Pons (tissue), 1 donor: ENCODE measurements around the gene ST7.
A peak's percentile ranks its signal among the peaks of the same experiment; 100 is the strongest.

Experiments
- DNase-seq: peaks from one replicate; pipeline ENCODE4 v3.0.0-alpha.2; 2016; ENCODE audit warnings: low spot score

The ST7 gene

DNA sequence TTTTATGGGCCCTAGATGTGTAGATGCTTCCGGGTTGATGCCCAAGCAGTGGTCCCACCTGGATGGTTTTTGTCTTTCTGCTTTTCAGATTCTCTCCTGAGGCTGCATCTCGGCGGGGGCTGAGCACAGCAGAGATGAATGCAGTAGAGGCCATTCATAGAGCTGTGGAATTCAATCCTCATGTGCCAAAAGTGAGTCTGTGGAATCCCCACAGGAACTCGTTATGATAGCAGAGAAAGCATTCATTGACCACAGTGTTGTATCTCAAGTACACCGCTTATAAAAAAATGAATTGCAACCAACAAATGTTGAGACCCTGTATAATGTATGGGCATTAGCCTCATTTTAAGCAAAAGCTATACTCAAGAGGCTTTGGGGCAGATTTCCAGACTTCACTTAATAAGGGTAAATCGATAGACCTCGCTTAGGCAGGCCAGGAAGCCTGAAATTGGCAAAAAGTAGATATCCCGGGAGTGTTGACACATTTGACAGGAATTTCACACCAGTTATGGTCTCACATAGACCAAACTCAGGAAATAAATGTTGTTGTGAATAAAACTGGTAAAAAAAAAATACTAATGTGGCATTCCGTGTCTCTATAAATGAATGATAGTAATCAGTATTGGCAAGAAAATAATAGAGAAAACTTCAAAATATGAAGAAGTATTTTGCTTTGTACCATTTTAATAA, 237.6 kb downstream of the ST7 start:
- DNase-seq = no peak

DNA sequence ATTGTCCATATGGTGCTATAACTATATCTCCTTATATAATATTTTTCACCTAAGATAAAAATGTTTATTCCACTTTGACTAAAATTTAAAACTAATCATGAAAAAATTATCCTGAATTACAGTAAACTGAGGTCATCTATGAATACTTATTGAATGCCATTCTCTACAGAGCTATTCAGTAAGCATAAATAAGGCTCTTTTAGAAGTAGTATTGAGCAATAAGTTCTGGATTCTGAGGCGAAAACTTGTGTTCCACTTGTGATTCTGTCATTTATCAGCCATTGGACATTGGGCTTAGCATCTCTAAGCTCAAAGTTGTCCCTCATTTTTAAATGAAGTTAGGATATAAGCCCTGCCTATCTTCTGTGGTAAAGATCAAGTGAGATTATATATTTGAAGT, 238.8 kb downstream of the ST7 start:
- no peak for DNase-seq

DNA sequence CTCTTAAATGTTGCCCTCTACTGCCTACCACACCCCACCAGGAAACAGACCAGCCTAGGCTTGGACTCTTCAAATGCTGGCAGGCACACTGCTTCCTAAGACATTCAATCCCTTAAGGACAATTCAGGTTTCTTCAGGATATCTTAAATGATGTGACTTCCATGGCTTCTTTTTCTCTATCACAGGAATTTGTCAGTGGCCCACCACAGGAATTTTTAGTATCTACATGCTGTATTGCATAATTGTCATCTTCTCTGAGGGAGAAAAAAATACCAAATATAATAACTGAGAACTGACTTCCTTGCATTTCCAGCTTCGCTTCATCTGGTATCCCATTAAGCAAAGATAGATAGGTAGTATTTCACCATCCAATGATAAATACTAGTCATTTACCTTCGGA, 240.3 kb downstream of the ST7 start:
- DNase-seq = no peak

DNA sequence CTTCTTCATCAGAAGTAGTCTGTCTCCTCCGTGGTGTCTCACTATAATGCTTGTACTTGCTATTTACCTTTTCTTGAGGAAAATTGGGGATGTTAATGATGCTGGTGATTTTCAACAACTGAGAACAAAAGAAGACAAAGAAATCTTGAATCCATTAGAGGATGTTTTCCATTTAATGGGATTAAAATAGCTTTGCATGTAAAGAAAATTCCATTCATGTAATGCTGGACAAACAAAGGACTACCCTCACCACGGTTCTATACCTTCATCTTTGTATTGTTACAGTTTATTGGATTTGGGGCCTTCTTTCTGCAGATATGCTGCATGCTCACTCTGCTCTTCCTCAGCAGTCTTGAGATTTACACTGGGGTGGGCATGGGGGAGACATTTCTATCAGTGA, 241.1 kb downstream of the ST7 start:
- no peak for DNase-seq

DNA sequence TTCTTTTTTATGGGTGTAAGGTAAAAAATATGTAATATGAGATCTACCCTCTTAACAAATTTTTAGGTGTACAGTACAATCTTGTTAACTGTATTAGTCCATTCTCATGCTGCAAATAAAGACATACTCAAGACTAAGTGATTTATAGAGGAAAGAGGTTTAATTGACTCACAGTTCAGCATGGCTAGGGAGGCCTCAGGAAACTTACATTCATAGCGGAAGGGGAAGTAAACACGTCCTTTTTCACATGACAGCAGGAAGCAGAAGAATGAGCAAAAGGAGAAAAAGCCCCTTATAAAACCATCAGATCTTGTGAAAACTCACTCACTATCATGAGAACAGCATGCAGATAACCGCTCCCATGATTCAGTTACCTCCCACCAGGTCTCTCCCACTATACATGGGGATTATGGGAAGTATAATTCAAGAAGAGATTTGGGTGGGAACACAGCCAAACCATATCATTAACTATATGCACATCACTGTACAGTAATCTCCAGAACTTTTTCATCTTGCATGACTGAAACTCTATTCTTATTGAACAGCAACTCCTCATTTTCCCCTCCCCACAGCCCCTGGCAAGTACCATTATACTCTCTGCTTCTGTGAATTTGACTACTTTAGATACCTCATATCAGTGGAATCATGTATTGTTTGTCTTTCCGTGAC, 242.2 kb downstream of the ST7 start:
- DNase-seq = no peak

DNA sequence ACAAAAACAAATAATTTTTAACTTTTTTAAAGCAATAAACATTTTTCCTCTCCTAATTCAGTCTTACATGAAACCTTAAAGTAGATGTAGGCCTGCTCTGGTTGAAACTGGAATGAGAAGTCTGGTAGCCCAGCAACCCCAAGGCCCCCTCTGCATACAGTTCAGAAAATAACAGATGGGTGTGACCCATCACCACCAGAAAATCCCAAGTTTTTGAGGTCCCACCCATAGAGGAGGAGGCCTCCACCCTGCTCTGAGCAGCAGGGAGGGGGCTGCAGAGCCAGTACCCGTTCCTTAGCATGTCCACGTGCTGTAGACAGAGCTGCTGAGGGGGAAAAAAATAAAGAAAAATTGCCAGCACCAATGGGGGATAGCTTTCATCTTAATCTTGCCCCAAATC, 246.8 kb downstream of the ST7 start:
- DNase-seq = no peak

DNA sequence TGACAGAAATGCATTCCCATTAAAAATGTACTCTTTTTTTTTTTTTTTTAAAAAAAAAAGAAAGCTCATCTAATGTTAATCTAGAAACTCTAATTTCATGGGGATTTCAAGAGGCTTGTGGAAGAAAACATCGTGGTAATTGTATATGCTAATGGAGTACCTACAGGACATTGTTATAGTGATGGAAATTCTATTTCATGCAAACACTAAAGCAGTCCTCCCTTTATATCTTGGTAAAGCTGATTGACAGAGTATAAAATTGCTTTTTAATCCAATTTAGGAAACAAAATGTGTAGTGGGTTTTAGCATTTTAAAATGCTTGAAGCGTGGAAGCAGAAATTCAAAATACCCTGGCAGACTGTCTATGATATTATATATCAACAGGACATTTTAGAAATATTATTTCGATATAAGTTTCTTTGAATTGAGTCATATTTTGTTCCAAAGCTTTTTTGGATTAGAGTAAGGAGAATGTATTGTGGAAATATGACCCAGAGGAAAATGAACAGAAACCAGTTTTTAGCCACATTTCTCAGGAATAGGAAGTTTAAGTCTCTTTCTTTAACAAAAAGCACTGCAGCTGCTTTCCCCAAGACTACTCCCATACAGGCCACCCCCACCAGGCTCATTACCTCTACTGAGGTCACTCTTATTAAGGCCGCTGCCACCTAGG, 247.6 kb downstream of the ST7 start:
- DNase-seq = no peak

DNA sequence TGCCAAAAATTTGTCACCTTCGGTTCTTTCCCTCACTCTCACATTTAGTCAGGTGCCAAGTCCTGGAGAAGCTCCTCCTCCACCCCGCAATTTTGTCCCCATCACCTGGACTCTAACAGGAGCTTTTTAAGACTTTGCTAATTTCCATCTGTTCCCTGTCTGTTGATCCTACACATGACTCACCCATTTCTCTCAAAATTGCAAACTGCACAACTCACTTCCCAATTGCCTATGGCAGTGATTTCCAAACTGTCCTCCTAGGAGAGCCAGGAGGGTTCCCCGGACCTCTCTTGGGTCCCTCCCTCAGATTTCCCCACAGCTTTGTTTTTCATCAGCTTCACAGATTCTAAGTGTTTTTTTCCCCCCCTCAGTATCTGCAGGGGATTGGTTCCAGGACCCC, 249.2 kb downstream of the ST7 start:
- no peak for DNase-seq

DNA sequence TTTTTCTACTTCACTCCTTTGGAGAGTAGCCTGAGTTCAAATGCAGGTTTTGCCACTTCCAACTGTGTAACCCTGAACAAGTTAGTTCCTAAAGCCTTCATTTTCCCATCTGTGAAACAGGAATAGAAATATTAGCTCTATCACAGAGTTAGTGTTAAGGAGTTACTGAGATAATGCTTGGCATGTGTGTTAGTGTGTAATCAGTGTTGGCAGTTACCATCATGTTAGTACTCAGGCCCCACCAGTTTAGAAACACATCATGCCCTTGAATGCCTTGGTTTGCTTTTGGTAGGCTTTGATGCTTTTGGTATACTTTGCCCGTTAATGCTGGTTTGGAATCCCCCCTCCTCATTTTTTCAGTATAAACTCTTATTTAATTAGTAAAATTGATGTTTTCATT, 249.9 kb downstream of the ST7 start:
- no peak for DNase-seq

DNA sequence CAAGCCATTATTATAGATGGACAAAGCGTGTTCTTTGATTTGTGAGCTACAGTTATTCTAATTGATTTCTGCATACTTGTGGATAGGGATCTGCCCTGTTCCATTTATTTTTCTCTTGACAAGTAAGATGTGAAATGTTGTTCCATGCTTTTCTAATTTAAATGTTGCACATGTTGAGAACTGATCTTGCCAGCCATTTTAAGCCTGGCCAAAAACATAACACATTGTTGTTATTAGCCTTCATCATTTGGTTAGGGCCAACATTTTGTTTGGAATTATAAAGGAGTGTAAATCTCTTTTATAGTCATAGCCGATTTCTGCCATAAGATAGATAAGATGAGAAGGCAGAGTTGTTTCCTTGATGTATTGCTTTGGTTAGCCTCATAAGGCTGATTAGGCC, 252.6 kb downstream of the ST7 start:
- no peak for DNase-seq

DNA sequence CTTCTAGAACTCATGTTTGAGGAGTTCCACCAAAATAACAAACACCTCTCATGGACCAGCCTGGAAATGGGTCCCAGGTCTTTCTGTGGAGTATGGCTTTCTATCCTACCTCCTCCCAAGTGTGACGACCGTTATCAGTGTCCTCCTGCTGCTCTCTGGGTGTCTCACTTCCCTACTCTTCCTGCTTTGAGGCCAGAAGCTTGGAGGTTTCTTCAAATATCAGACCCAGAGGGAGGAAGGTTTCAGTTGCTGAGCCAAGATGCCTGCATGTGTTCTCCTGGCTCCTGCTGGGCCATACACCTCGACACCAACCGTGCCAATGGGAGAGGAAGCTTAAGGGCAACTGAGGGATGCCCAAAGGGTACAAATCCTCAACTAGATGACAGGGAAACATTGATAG, 255.0 kb downstream of the ST7 start:
- no peak for DNase-seq

DNA sequence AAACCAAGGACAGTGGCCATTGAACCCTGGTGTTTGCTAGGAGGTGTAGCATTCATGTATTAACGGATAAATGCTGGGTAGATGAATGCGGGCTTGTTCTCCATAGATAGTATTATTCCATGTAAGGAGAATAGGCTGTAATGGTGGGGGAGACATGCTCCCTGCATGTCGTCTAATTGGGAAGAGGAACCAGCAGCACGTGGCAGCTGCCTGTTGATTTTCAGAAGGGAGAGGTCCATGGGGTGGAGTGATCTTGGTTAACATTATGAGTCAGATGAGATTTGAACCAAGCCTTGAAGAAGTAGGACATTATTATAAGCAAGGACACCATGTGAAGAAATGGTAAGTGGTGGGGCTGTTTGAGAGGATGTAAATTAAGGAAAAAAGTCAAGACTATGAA, 257.1 kb downstream of the ST7 start:
- no peak for DNase-seq

DNA sequence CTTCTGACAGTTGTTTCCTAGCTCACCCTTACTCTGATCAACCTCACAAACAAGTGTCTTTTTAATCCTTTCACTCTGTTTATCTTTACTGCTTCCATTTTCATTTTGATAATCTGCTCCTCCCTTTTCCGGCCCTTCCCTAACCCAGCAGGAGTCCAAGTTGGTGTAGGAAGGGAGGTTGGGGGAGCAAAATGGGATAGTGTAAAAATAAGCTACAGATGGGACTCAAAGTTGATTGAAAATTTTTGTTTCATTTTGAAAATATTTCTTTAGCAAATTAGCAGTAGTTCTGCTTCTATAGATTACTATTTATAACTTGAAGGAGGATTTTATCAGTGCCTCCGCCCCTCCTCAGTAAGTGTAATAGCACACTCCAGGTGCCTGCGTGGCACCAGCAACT, 257.6 kb downstream of the ST7 start:
- no peak for DNase-seq

DNA sequence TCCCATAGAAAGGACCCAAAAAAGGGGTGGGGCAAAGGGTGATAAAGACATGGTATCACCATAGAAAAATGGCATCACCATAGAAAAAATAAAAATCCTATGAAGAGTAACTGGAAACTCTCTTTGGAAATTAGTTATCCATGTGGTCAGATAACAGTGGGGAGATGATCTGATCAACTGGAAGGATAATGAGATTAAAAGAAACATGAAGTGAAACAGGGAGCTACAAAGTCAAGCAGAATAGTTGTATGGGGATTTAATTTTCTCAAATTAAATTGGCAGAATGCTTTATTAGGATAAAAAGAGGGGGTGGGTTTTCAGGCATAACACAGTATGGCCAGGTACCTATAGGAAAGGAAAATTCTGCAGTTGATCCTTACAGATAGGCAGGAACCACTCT, 258.3 kb downstream of the ST7 start:
- DNase-seq = no peak

DNA sequence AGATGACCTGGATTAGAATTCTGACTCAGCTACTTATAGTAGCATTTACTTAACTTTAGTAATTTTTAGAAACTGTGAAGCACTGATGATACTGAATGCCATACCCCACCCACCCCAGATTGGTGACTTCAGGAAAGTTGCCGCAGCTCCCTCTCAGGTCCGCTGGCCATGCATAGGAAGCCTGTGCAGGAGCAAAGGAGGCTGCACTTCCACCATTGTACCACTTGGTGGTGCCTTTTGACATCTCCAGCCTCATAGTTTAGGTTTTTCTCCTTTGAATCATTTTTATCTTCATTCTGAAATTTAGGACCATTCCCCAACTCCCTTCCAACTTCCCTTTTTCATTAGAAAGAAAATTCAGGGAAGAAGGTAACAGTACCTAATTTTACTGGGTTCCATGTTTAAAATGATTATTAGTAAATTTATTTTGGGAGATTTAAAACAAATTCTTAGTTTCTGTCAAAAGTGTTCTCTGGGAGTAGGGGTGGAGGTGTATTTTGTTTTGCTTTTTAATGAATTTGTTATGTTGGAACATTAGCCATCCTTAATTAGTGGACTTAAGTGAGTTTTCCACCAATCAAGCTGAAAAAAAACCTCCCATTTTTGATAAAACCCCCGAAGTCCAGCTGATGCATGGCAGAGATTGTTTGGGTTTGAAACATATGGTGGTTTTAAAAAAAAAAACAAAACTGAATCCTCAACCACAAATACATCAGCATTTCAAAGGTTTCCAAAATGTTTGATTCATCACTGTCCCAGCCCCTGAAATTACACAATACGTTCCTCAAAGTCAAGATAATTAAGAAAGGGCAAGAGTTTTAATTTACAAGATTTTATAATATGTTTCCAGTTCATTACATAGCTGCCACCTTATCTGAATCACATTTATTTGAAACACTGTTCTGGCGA, 259.9 kb downstream of the ST7 start:
- DNase-seq = peak; percentile 55

DNA sequence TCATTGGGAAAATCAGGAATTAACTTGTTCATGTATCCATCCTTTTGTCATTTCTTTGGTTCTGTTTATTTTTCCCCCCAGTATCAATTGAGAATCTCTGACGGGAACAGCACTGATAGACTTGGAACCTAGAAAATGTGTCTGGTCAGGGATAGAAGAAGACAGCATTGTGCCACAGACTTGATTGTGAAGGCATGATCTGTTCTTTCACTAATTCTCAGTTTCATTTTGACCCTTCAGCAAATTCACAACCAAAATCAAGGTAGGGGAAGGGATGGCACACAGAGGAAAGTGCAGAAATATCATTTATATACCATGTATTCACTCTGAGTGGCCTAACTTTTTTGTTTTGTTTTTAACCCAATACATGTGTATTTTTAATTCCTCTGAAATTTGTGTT, 262.7 kb downstream of the ST7 start:
- no peak for DNase-seq

DNA sequence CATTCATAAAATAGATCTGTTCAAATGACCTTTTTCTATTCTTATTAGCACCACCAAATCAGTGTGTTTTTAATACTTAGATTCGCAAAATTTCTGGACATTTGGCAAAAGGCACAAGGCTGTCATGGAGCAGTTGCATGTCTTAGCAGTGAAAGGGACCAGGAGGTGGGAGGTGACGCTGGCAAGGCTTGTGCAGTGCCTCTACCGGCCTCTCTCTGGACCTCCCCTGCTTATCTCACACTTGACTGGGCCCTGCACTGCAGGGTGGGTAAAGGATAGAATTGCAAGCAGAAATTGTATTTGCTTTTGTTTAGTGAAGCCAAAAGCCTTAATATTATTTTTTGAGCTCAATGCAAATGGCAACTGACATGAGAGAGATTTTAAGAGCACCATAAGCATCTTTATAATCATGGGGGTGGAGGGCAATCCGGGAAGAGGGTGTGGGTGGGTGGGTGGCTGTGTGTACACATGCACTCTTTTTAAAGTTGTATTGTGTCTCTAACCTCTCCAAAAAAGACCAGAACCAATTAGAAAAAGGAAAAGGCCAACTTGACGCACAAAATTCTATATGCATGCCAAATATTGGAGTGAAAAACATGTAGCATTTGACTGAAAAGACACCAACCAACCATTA, 263.3 kb downstream of the ST7 start:
- DNase-seq = no peak

DNA sequence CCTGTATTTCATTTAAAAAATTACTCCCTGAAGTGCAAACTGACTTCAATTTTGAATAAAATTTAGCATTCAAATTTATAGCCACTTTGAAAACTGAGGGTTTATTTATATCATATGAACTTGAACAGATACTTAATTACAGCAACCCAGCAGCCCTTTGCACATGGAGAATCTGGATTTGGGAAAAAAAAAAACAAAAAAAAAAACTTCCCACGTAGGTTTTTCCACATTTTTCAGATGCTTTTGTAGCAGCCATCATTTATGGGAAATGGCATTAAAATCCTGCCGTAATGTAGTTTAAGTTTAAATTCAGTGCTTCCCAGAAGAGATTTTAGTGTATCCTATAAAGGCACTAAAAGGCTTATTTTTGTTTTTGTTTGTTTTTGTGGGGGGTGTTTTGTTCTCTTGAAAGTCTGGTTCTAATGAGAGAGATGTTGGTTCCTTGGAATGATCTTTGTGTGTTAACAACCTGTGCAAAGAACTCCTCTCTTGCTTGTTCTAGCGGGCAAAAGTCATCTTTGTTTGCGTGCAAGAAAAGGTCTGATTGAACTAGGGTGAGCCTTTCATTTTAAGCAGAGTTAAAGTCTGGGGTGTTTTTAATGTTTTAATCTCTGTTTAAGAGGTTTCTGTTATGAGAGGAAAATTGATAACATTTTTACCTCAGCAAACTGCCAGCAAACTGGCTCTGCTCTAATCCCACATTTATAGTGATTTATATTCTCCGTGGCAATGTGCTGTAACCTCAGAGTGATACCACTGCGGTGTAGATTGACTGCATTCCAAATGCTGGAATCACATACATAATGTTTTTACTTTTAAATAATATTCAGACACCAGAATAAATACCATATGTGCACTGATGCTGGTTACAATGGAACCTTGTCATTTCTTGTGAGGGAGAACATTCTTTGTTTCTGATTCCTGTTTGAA, 264.1 kb downstream of the ST7 start:
- DNase-seq = no peak

DNA sequence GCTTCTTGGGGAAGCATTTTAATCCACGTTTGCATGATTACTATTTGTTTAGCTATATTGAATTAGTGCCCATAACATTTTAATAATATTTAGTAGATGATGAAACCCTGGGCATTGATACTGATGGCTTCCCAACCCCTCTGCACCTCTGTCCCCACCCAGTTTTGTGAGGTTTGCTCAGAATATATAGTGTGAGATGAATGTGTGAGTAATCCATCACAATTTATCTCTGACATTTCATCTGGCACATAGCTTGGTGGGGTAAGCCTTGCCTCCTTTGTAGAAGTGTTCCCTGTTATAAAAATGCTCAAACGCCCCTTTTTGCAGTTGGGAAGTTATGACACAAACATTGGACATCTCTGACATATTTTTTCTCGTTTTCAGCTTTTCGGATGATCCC, 265.4 kb downstream of the ST7 start:
- DNase-seq = no peak

DNA sequence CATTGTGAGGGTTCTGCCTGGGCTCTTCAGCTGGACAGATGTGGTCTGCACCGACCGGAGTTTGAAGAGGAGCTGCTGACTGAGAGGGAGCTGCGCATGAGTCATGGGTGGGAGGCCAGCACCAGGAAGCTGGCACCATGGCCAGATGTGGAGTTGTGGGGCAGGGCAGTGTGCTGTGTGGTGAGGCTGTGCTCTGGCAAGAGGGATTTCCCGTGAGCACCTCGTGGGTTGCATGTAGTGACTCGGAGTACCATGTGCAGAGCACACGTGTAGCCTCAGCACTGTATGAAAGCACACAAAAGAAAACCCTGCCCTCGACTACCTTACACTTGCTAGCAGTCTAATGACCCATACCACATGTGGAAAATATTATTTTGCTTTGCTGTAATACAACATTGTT, 266.2 kb downstream of the ST7 start:
- DNase-seq = no peak

DNA sequence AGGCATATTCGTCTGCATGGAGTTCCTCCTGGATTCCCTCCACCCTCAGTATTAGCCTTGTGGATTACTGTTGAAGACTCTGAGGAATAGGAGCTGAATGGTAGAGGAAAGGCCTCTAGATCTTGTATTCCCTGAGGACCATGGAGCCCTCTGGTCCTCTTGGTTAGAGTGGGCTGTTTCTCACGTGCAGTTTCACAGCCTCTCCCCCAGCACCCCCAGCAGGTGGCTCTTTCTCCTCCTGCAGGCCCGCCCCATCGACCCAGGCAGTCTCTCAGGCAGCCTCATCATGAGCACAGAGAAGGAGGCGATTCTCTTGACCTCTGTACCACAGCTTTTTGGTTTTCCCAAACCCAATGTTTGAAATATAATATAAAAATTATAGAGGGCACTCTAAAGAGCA, 267.5 kb downstream of the ST7 start:
- DNase-seq = no peak
